H1 (cell line): ENCODE measurements around the gene ZNF813.

Experiments used
- ATF2 ChIP-seq: IDR thresholded peaks from 2 replicates; pipeline ENCODE4 v1.6.1; 2012; ENCODE audit warnings: low read length, inconsistent platforms
- CBX5 ChIP-seq: fragments of 300-800, 300-1000 bp; sonication (generic); IDR thresholded peaks from 2 replicates; pipeline ENCODE4 v1.7.1; 2016; ENCODE audit warnings: antibody characterized with exemption, low read length, low read depth
- CTCF ChIP-seq, 3 experiments: IDR thresholded peaks; 1 replicate in 2 of 3; 2 replicates in 1 of 3; pipeline versions ENCODE4 v1.5.1 to v1.6.1; 2011; ENCODE audit warnings: low read length in 3 of 3, mild to moderate bottlenecking in 3 of 3, inconsistent platforms in 2 of 3, low read depth in 1 of 3, moderate library complexity in 1 of 3; ENCODE audit not compliant: insufficient read depth in 1 of 3; ENCODE audit errors: control extremely low read depth in 1 of 3
- EP300 ChIP-seq, 2 experiments: IDR thresholded peaks; 1 replicate in 1 of 2; 2 replicates in 1 of 2; pipeline ENCODE4 v1.6.1; 2011 to 2012; ENCODE audit warnings: low read depth in 2 of 2, low read length in 2 of 2, mild to moderate bottlenecking in 2 of 2, borderline replicate concordance in 1 of 2, inconsistent platforms in 1 of 2, moderate library complexity in 1 of 2
- EZH2 ChIP-seq: fragments of 200-600 bp; sonication (generic); IDR thresholded peaks from 2 replicates; pipeline ENCODE4 v1.7.1; 2012; ENCODE audit warnings: low read depth, mild to moderate bottlenecking, moderate library complexity, low read length, inconsistent platforms; ENCODE audit not compliant: severe bottlenecking
- HDAC2 ChIP-seq, 2 experiments: fragments of 300-600 bp in 1 of 2; sonication (generic) in 1 of 2; IDR thresholded peaks; 2 replicates each; pipeline ENCODE4 v1.6.1; 2011 to 2012; ENCODE audit warnings: low read depth in 2 of 2, low read length in 2 of 2, mild to moderate bottlenecking in 2 of 2, moderate library complexity in 2 of 2, borderline replicate concordance in 1 of 2, inconsistent platforms in 1 of 2
- NRF1 ChIP-seq: IDR thresholded peaks from 2 replicates; pipeline ENCODE4 v1.6.1; 2011; ENCODE audit warnings: mild to moderate bottlenecking, low read depth, low read length, improper control_type of control experiment
- POLR2A ChIP-seq, 2 experiments: IDR thresholded peaks; 1 replicate in 1 of 2; 2 replicates in 1 of 2; pipeline ENCODE4 v1.6.1; 2011; ENCODE audit warnings: low read depth in 2 of 2, low read length in 2 of 2, mild to moderate bottlenecking in 2 of 2; ENCODE audit errors: control extremely low read depth in 1 of 2
- SP1 ChIP-seq: IDR thresholded peaks from 2 replicates; pipeline ENCODE4 v1.6.1; 2011; ENCODE audit warnings: low read depth, low read length
- SP2 ChIP-seq: IDR thresholded peaks from 2 replicates; pipeline ENCODE4 v1.6.1; 2012; ENCODE audit warnings: mild to moderate bottlenecking, low read length, inconsistent platforms
- TAF1 ChIP-seq: IDR thresholded peaks from 2 replicates; pipeline ENCODE4 v1.6.1; 2011; ENCODE audit warnings: mild to moderate bottlenecking, low read depth, low read length
- YY1 ChIP-seq: IDR thresholded peaks from 2 replicates; pipeline ENCODE4 v1.6.1; 2011; ENCODE audit warnings: low read depth, mild to moderate bottlenecking, low read length

- TF ChIP-seq HDAC2 (IDR thresholded peaks at IDR 0.05; ENCODE audit: borderline replicate concordance in 1 of 2, low read depth in 2 of 2, low read length in 2 of 2) = peak in 1 of 2 experiments; percentile 44; a peak in 1 of 4 replicates
- TF ChIP-seq ATF2 = no peak
- TF ChIP-seq YY1 = no peak
- no peak for TF ChIP-seq TAF1
- TF ChIP-seq CBX5 = no peak
- no peak for TF ChIP-seq SP1
- no peak for TF ChIP-seq CTCF (IDR thresholded peaks at IDR 0.05; ENCODE audit: control extremely low read depth in 1 of 3, insufficient read depth in 1 of 3, low read depth in 1 of 3, low read length in 3 of 3)
- TF ChIP-seq NRF1 = no peak
- TF ChIP-seq SP2 = no peak
- TF ChIP-seq EZH2 = no peak
- TF ChIP-seq EP300 (IDR thresholded peaks at IDR 0.05; ENCODE audit: borderline replicate concordance in 1 of 2, low read depth in 2 of 2, low read length in 2 of 2) = no peak
- TF ChIP-seq POLR2A (IDR thresholded peaks at IDR 0.05; ENCODE audit: control extremely low read depth in 1 of 2, low read depth in 2 of 2, low read length in 2 of 2) = no peak
These were observed 4.7 kb upstream of the ZNF813 start for GRCh38 chr19:53462861-53463260.
